Gastroesophageal sphincter (tissue), 4 donors: Measurements from ENCODE around the gene CLIC4. TPM values are rescaled to one million over a fixed set of nuclear protein-coding genes. Genes with fewer than 3 reads are reported as not detected.

Experiments used
- ATAC-seq: fragments of 150-250 bp; one replicate; pipeline ENCODE4 v1.9.1; 2016; ENCODE audit warnings: mild to moderate bottlenecking, moderate library complexity
- H3K27ac ChIP-seq, 4 donors: fragments of 200-600 bp; sonication (generic) in 3 of 4; 1 replicate in 3 of 4; 2 replicates in 1 of 4; pipeline ENCODE4 v1.5.1; 2016 to 2019
- H3K27me3 ChIP-seq: fragments of 200-600 bp; sonication (generic); one replicate; pipeline ENCODE4 v1.5.1; 2019
- H3K36me3 ChIP-seq, 2 donors: fragments of 200-600 bp; sonication (generic); one replicate each; pipeline ENCODE4 v1.5.1; 2019; ENCODE audit warnings: control low read depth in 1 of 2
- H3K4me1 ChIP-seq, 3 donors: fragments of 200-600 bp; sonication (generic); 1 replicate in 2 of 3; 2 replicates in 1 of 3; pipeline ENCODE4 v1.5.1; 2016 to 2019; ENCODE audit warnings: control low read depth in 2 of 3
- H3K4me3 ChIP-seq, 2 donors: fragments of 200-600 bp; sonication (generic); one replicate each; pipeline ENCODE4 v1.5.1; 2019; ENCODE audit warnings: mild to moderate bottlenecking in 1 of 2, moderate library complexity in 1 of 2
- H3K9me3 ChIP-seq, 3 donors: fragments of 200-600 bp; sonication (generic); one replicate each; pipeline ENCODE4 v1.5.1; 2017 to 2019; ENCODE audit warnings: control low read depth in 2 of 3
- EP300 ChIP-seq: sonication (generic); formaldehyde crosslinking; IDR thresholded peaks from one replicate; pipeline ENCODE4 v1.6.1; 2017; ENCODE audit warnings: antibody characterized with exemption, mild to moderate bottlenecking
- POLR2A ChIP-seq, 2 donors: fragments of 450-650 bp; IDR thresholded peaks; one replicate each; pipeline ENCODE4 v1.6.1; 2017; ENCODE audit warnings: antibody characterized with exemption in 2 of 2, mild to moderate bottlenecking in 2 of 2, moderate library complexity in 1 of 2
- POLR2AphosphoS5 ChIP-seq: sonication (generic); formaldehyde crosslinking; IDR thresholded peaks from one replicate; pipeline ENCODE4 v1.6.1; 2017; ENCODE audit warnings: antibody characterized with exemption
- WGBS, 2 donors: methylation state at CpG; one replicate each; pipeline ENCODE4 v1.1.5; 2018; ENCODE audit warnings: low coverage in 1 of 2; 5-methylcytosine and 5-hydroxymethylcytosine counted together
- total RNA-seq, 4 donors: library from RNA; depleted of rRNA; stranded (reverse); fragments of >200 nt; gene quantifications; one replicate each; pipeline ENCODE4 v1.1.0, GENCODE V29; 2016
- TF ChIP-seq, protein P1 (sequence below), 4 experiments: fragments of 200-600 bp in 2 of 4; fragments of 450-650 bp in 2 of 4; sonication (generic) in 1 of 4; IDR thresholded peaks; one replicate each; pipeline ENCODE4 v1.5.1; 2017 to 2019; ENCODE audit warnings: antibody characterized with exemption in 4 of 4, mild to moderate bottlenecking in 2 of 4, moderate library complexity in 2 of 4

Gene CLIC4
- total RNA-seq, 4 donors from 2014 or later, result 553 to 721 (median 692) TPM

DNA sequence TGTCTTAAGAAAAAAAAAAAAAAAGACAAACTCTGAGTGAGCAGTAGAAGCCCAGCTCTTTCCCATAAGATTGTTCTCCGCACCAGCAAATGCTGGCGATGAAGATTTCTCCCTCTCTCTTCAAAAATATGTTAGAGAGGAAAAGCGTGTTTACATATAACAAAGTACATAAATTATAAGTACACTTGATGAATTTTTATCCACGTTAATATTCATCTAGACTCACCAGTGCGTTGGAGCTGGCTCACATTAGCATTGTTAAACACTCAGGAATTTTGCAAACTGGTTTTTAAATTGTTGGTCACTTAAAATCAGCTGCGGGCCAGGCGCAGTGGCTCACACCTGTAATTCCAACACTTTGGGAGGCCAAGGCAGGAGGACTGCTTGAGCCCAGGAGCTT is 128.8 kb downstream of the CLIC4 start:
- Histone ChIP-seq H3K9me3 (no peaks in the 10 kb centered on the region), H3K4me1 (no peaks in the 10 kb centered on the region), H3K4me3 (no peak overlapping the region), H3K27ac (no peak overlapping the region), H3K36me3 (no peaks in the 10 kb centered on the region), H3K27me3 (peaks cover 49% of the 10 kb centered on the region)
- WGBS, 2 donors, result 69 to 74% methylated on average over 5 to 7 of the region's 7 CpGs
- ATAC-seq, result no peak
- TF ChIP-seq, protein P1, sequence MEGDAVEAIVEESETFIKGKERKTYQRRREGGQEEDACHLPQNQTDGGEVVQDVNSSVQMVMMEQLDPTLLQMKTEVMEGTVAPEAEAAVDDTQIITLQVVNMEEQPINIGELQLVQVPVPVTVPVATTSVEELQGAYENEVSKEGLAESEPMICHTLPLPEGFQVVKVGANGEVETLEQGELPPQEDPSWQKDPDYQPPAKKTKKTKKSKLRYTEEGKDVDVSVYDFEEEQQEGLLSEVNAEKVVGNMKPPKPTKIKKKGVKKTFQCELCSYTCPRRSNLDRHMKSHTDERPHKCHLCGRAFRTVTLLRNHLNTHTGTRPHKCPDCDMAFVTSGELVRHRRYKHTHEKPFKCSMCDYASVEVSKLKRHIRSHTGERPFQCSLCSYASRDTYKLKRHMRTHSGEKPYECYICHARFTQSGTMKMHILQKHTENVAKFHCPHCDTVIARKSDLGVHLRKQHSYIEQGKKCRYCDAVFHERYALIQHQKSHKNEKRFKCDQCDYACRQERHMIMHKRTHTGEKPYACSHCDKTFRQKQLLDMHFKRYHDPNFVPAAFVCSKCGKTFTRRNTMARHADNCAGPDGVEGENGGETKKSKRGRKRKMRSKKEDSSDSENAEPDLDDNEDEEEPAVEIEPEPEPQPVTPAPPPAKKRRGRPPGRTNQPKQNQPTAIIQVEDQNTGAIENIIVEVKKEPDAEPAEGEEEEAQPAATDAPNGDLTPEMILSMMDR (IDR thresholded peaks at IDR 0.05), result no peak
- no peak for TF ChIP-seq EP300
- no peak for TF ChIP-seq POLR2A (IDR thresholded peaks at IDR 0.05)
- TF ChIP-seq POLR2AphosphoS5, result no peak

DNA sequence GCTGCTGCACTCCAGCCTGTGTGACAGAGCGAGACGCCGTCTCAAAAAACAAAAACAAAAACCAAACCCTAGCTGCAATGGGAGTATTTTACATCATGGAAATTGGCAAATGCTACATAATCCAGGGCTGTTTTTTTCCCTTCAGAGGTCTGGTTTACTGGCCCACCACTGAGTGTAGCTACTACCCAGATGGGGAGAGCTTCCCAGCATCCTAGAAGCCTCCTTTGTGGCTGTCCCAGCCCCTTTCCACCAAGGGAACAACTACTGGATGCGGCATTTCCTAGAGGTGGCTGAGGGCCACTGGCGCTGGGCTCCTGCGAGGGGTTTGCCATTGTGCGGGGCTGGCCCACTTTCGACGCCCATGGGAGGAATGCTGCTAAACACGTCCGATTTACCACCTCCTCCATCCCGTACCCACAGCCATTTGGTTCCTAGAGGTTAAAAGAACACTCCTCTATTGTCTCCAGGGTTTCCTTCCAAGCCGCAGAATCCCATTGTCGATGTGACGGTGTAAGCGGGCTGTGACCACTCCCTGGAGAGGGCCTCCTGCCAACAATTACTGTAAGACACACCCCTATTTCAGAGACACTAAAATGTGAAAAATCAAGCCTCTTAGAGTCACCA is 129.5 kb downstream of the CLIC4 start:
- no peak overlapping the region for H3K27ac ChIP-seq
- 58 to 96% methylated on average over 3 to 16 of the region's 16 CpGs for WGBS, 2 donors
- TF ChIP-seq POLR2AphosphoS5 (no peak), EP300 (no peak), POLR2A (IDR thresholded peaks at IDR 0.05) (no peak)
- no peaks in the 10 kb centered on the region for H3K36me3 ChIP-seq
- H3K4me1 ChIP-seq, result no peaks in the 10 kb centered on the region
- ATAC-seq, result no peak
- peaks cover 56% of the 10 kb centered on the region for H3K27me3 ChIP-seq
- no peak overlapping the region for H3K4me3 ChIP-seq
- no peaks in the 10 kb centered on the region for H3K9me3 ChIP-seq

DNA sequence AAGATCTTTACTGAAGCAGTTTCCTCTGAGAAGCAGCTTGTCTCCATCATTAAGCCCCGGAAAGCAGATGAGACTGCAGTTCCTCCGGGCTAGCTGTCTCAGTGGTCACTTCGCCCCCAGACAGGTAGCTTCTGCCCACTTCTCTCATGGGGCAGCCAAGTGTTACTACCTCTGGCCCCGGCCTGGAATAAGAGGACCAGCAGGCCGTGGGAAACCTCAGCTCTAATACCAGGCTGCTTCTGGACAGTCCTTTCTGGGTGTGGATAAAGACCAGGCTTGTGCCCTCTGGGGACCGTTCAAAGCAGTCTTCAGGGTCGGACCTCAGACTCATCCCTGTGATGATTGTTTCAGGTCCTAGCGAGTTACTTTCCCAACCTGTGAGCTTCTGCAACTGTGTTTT is 130.0 kb downstream of the CLIC4 start:
- Histone ChIP-seq H3K27me3 (peaks cover 56% of the 10 kb centered on the region), H3K9me3 (no peaks in the 10 kb centered on the region), H3K4me3 (no peak overlapping the region), H3K36me3 (no peaks in the 10 kb centered on the region), H3K4me1 (no peaks in the 10 kb centered on the region), H3K27ac (no peak overlapping the region)
- no peak for TF ChIP-seq POLR2A (IDR thresholded peaks at IDR 0.05)
- no peak for TF ChIP-seq EP300
- no peak for ATAC-seq
- WGBS, 2 donors, result 41 to 80% methylated on average over 4 to 5 of the region's 8 CpGs

DNA sequence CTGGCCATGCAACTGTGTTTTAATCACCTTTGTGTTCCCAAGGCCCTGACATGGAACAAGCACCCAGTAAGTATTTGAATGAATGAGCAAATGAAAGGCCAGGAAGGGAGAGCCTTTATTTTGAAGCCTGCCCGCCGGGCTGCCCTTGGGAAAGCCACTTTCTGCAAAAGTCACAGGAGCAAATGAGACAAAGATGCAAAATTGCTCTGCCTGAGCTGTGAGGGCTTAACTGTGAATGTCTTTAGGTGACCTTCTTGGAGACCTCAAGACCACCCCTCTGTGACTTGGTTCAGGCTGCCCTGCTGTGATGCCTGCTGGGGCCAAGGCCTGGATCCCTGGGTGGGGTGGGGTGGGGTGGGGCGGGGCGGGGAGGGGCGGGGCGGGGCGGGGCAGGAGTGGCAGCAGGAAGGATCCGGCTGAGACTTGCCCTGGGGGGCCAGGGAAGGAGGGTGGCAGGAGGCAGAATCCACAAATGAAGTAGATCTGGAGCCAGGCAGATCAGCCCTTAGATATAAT is 130.8 kb downstream of the CLIC4 start:
- TF ChIP-seq, protein P1 (IDR thresholded peaks at IDR 0.05), result no peak
- TF ChIP-seq EP300 (no peak), POLR2AphosphoS5 (no peak), POLR2A (IDR thresholded peaks at IDR 0.05) (no peak)
- H3K4me3 ChIP-seq, result no peak overlapping the region
- 43% methylated on average over 1 of the region's 8 CpGs; no CpG with 5 or more reads in 1 of the 2 donors for WGBS, 2 donors
- no peaks in the 10 kb centered on the region for H3K4me1 ChIP-seq
- H3K9me3 ChIP-seq, result no peaks in the 10 kb centered on the region
- peaks cover 48% of the 10 kb centered on the region for H3K27me3 ChIP-seq
- H3K27ac ChIP-seq, result no peak overlapping the region
- no peaks in the 10 kb centered on the region for H3K36me3 ChIP-seq
- ATAC-seq, result no peak

DNA sequence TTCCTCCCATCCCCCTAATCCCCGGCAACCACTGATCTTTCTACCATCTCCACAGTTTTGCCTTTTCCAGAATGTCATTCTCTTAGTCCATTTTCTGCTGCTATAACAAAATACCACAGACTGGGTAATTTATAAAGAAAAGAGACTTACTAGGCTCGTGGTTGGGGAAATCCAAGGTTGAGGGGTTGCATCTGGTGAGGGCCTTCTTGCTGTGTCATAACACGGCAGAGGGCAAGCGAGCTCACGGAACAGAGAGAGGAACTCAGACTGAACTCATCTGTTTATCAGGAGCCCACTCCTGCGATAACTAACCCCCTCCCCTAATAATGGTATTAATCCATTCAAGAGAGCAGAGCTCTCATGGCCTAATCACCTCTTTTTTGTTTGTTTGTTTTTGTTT is 132.8 kb downstream of the CLIC4 start:
- Histone ChIP-seq H3K36me3 (no peaks in the 10 kb centered on the region), H3K4me3 (no peak overlapping the region), H3K4me1 (no peaks in the 10 kb centered on the region), H3K27ac (no peak overlapping the region), H3K9me3 (no peaks in the 10 kb centered on the region), H3K27me3 (peaks cover 39% of the 10 kb centered on the region)
- 65 to 77% methylated on average over 6 of the region's 6 CpGs for WGBS, 2 donors
- TF ChIP-seq, protein P1 (IDR thresholded peaks at IDR 0.05), result no peak
- TF ChIP-seq EP300 (no peak), POLR2AphosphoS5 (no peak), POLR2A (IDR thresholded peaks at IDR 0.05) (no peak)
- ATAC-seq, result no peak
